Calu3 (cell line): ENCODE data around the gene BIRC7. TPM values are rescaled to one million over a fixed set of nuclear protein-coding genes. Genes with fewer than 3 reads are reported as not detected.

Experiments used
- BruUV-seq: library from RNA; stranded (reverse); fragments of 400-500 nt; replicated peaks from 2 replicates; lab custom pipeline; 2021; lab: Mats Ljungman, UMichigan
- CTCF ChIA-PET: fragments of 300-600 bp; sonication (Branson Sonifier 250); formaldehyde crosslinking; loops from one replicate; lab custom pipeline; 2022; ENCODE audit warnings: antibody characterized with exemption; lab: Charles Lee
- DNase-seq: peaks from one replicate; pipeline ENCODE4 v3.0.0; 2022
- H3K27ac Mint-ChIP-seq: one replicate; pipeline ENCODE4 v1.8.0; 2022; ENCODE audit warnings: mixed read lengths; ENCODE audit not compliant: unreplicated experiment
- H3K27me3 Mint-ChIP-seq: one replicate; pipeline ENCODE4 v1.8.0; 2022; ENCODE audit warnings: mixed read lengths; ENCODE audit not compliant: unreplicated experiment
- H3K36me3 Mint-ChIP-seq: one replicate; pipeline ENCODE4 v1.8.0; 2022; ENCODE audit warnings: mild to moderate bottlenecking, moderate library complexity, mixed read lengths; ENCODE audit not compliant: insufficient read depth, unreplicated experiment
- H3K4me1 Mint-ChIP-seq: one replicate; pipeline ENCODE4 v1.8.0; 2022; ENCODE audit warnings: mild to moderate bottlenecking, low read depth, mixed read lengths; ENCODE audit not compliant: unreplicated experiment
- H3K4me3 Mint-ChIP-seq: one replicate; pipeline ENCODE4 v1.8.0; 2022; ENCODE audit warnings: mild to moderate bottlenecking, low read depth, moderate library complexity, mixed read lengths; ENCODE audit not compliant: unreplicated experiment
- H3K9me3 Mint-ChIP-seq: one replicate; pipeline ENCODE4 v1.8.0; 2022; ENCODE audit warnings: low read depth, mixed read lengths; ENCODE audit not compliant: unreplicated experiment
- CTCF ChIP-seq: fragments of 200-600 bp; IDR thresholded peaks from one replicate; pipeline ENCODE4 v1.8.0; 2022; ENCODE audit warnings: antibody characterized with exemption; ENCODE audit not compliant: unreplicated experiment
- intact Hi-C: fragments of 100-400 bp; cut with micrococcal nuclease; formaldehyde crosslinking; loops from one replicate; pipeline ENCODE4 v1.10.0; 2022; ENCODE audit not compliant: unreplicated experiment
- total RNA-seq: library from RNA; stranded (reverse); gene quantifications from 2 replicates; pipeline ENCODE4 v1.2.3, GENCODE V29; 2022

The BIRC7 gene
- total RNA-seq, 1 experiment from 2014 or later: 0.26 TPM

- no peak for DNase-seq
- Mint-ChIP-seq H3K27ac (peak overlapping the region; percentile 82), H3K36me3 (peaks cover 21% of the 10 kb centered on the region), H3K9me3 (no peaks in the 10 kb centered on the region), H3K4me3 (no peak overlapping the region), H3K4me1 (peaks cover 11% of the 10 kb centered on the region), H3K27me3 (peaks cover 23% of the 10 kb centered on the region)
- BruUV-seq: no TSS peak
- intact Hi-C loops: no loop called here
- CTCF ChIA-PET: interaction anchor here (0.8 to 1.4 kb wide), 6 partner anchors 9 to 218 kb away, joined by 3 to 9 read pairs (median 4); partner anchors contain the start of gene YTHDF1
- no peak for TF ChIP-seq CTCF
Measured at GRCh38 chr20:63190828-63191227, 44.9 kb upstream of the BIRC7 start.

- CTCF ChIA-PET: interaction anchor here (0.8 to 1.4 kb wide), 7 partner anchors 9 to 219 kb away, joined by 3 to 9 read pairs (median 3); partner anchors contain the start of gene YTHDF1
- no peak for TF ChIP-seq CTCF
- Mint-ChIP-seq H3K4me1 (peaks cover 12% of the 10 kb centered on the region), H3K4me3 (peak overlapping the region; percentile 38), H3K27ac (peak overlapping the region; percentile 82), H3K27me3 (peaks cover 23% of the 10 kb centered on the region), H3K36me3 (peaks cover 27% of the 10 kb centered on the region), H3K9me3 (no peaks in the 10 kb centered on the region)
- BruUV-seq: no TSS peak
- peak; percentile 99 for DNase-seq
- intact Hi-C loops: no loop called here
Measured at GRCh38 chr20:63191400-63191799, 44.3 kb upstream of the BIRC7 start.

- Mint-ChIP-seq H3K36me3 (peaks cover 40% of the 10 kb centered on the region), H3K27ac (no peak overlapping the region), H3K4me3 (no peak overlapping the region), H3K4me1 (peaks cover 25% of the 10 kb centered on the region), H3K27me3 (peaks cover 23% of the 10 kb centered on the region), H3K9me3 (no peaks in the 10 kb centered on the region)
- TF ChIP-seq CTCF: no peak
- intact Hi-C loops: no loop called here
- BruUV-seq: no TSS peak
- CTCF ChIA-PET: interaction anchor here (0.6 to 0.9 kb wide), 3 partner anchors 11 to 28 kb away, joined by 3 to 6 read pairs (median 3); no protein-coding TSS in a partner anchor
- DNase-seq: no peak
Measured at GRCh38 chr20:63192721-63193120, 43.0 kb upstream of the BIRC7 start.

- intact Hi-C loops: no loop called here
- peaks cover 37% of the 10 kb centered on the region for H3K4me1 Mint-ChIP-seq
- H3K27ac Mint-ChIP-seq: peak overlapping the region; percentile 48
- BruUV-seq: no TSS peak
- peaks cover 8% of the 10 kb centered on the region for H3K27me3 Mint-ChIP-seq
- no peak for DNase-seq
- peaks cover 55% of the 10 kb centered on the region for H3K36me3 Mint-ChIP-seq
- no peak overlapping the region for H3K4me3 Mint-ChIP-seq
- CTCF ChIA-PET: no interaction called here
- H3K9me3 Mint-ChIP-seq: no peaks in the 10 kb centered on the region
- no peak for TF ChIP-seq CTCF
Measured at GRCh38 chr20:63194007-63194796, 41.5 kb upstream of the BIRC7 start.
